Measurements from ENCODE around the gene AHI1. TPM values are rescaled to one million over a fixed set of nuclear protein-coding genes. Genes with fewer than 3 reads are reported as not detected.

AHI1 gene
- total and polyA plus RNA-seq, 2 donors (not counting 1 experiment from before 2014, with no cell fraction given): 8.3 to 61.7 TPM

DNA sequence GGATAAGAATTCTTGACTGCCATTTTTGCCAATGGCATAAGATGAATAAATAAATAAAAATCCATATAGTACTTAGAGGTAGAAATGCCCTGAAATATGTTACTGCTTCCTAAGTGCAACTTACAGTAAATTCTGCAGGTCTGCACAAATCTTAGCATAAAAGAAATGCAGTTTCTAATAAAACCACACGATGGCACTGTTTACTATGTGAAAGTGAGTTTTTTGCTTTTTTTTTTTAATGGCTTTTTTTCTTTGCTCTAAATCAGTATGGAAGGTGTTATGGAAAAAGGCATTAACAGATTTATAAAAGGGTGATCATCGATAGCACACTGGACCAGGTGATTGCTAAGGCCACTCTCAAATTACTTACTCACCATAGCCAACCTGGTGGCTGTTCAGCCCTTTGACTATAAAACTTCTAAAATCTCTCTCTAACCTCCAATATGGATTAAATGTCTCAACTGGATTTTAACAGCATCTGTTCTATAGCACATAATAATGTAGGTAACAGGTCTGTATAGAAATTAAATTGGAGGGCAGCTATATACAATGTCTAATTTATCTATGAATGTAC is 45.8 kb downstream of the AHI1 start:
- H3K27me3 Mint-ChIP-seq: no peaks in the 10 kb centered on the region
- Histone ChIP-seq H3K4me3 (ENCODE audit: control extremely low read depth in 1 of 5, extremely low read depth in 1 of 5, insufficient read depth in 1 of 5, low read depth in 2 of 5, low read length in 4 of 5) (no peak overlapping the region), H3K4me2 (replicated peaks; ENCODE audit: low read depth, low read length, poor library complexity, severe bottlenecking) (no peak overlapping the region), H4K20me1 (ENCODE audit: control insufficient read depth, insufficient read depth, low read length, poor library complexity, severe bottlenecking) (no peaks in the 10 kb centered on the region), H3K27me3 (replicated peaks in 1 of 4; ENCODE audit: control extremely low read depth in 1 of 4, control insufficient read depth in 3 of 4, insufficient read depth in 4 of 4, low read length in 3 of 4) (no peaks in the 10 kb centered on the region), H3K79me2 (ENCODE audit: control insufficient read depth, insufficient read depth, low read length) (no peaks in the 10 kb centered on the region), H2AFZ (ENCODE audit: insufficient read depth, low read depth, low read length, poor library complexity, severe bottlenecking) (no peak overlapping the region), H3K9ac (ENCODE audit: low read length) (no peak overlapping the region), H3K9me3 (ENCODE audit: control extremely low read depth in 1 of 3, control insufficient read depth in 2 of 3, insufficient read depth in 1 of 3, low read length in 2 of 3) (no peaks in the 10 kb centered on the region), H3K36me3 (replicated peaks in 1 of 2; ENCODE audit: control extremely low read depth in 1 of 2, control insufficient read depth in 1 of 2, extremely low read depth in 1 of 2, insufficient read depth in 2 of 2, low read length in 1 of 2) (no peaks in the 10 kb centered on the region), H3K27ac (ENCODE audit: low read length in 2 of 2) (no peak overlapping the region), H3K4me1 (ENCODE audit: control insufficient read depth in 2 of 2, insufficient read depth in 2 of 2, low read length in 2 of 2) (peaks cover 3 to 8% of the 10 kb centered on the region in 2 donors)
- no peak overlapping the region for H3K27ac Mint-ChIP-seq
- no peak overlapping the region for H3K4me3 Mint-ChIP-seq
- TF ChIP-seq, protein P1, sequence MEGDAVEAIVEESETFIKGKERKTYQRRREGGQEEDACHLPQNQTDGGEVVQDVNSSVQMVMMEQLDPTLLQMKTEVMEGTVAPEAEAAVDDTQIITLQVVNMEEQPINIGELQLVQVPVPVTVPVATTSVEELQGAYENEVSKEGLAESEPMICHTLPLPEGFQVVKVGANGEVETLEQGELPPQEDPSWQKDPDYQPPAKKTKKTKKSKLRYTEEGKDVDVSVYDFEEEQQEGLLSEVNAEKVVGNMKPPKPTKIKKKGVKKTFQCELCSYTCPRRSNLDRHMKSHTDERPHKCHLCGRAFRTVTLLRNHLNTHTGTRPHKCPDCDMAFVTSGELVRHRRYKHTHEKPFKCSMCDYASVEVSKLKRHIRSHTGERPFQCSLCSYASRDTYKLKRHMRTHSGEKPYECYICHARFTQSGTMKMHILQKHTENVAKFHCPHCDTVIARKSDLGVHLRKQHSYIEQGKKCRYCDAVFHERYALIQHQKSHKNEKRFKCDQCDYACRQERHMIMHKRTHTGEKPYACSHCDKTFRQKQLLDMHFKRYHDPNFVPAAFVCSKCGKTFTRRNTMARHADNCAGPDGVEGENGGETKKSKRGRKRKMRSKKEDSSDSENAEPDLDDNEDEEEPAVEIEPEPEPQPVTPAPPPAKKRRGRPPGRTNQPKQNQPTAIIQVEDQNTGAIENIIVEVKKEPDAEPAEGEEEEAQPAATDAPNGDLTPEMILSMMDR (IDR thresholded peaks at IDR 0.05): peak; percentile 86
- no peak for TF ChIP-seq EZH2 (IDR thresholded peaks at IDR 0.05; ENCODE audit: borderline replicate concordance, insufficient read depth, low read depth, low read length, poor library complexity, severe bottlenecking)
- DNase-seq (peak; percentile 67), ATAC-seq (ENCODE audit: low read depth) (no peak)
- CTCF ChIA-PET: interaction anchor here (0.8 to 4.0 kb wide), 22 partner anchors 8 to 866 kb away, joined by 3 to 21 read pairs (median 5); partner anchors contain the start of gene MTFR2
- intact Hi-C loops (cut with micrococcal nuclease): loop anchor here (1.0 to 5.0 kb wide), 6 partner anchors 46 to 866 kb away; partner anchors contain the start of gene AHI1
- peaks cover 9% of the 10 kb centered on the region for H3K4me1 Mint-ChIP-seq
- H3K9me3 Mint-ChIP-seq (ENCODE audit: insufficient read depth): no peaks in the 10 kb centered on the region
- POLR2A ChIA-PET: no interaction called here
- WGBS (ENCODE audit: insufficient coverage): no CpG with 5 or more reads among the region's 2 CpGs

- Histone ChIP-seq H3K4me2 (replicated peaks; ENCODE audit: low read depth, low read length, poor library complexity, severe bottlenecking) (peak overlapping the region; percentile 2), H3K79me2 (ENCODE audit: control insufficient read depth, insufficient read depth, low read length) (no peaks in the 10 kb centered on the region), H3K9ac (ENCODE audit: low read length) (no peak overlapping the region), H3K27ac (ENCODE audit: low read length in 2 of 2) (no peak overlapping the region), H3K36me3 (replicated peaks in 1 of 2; ENCODE audit: control extremely low read depth in 1 of 2, control insufficient read depth in 1 of 2, extremely low read depth in 1 of 2, insufficient read depth in 2 of 2, low read length in 1 of 2) (no peaks in the 10 kb centered on the region), H3K4me1 (ENCODE audit: control insufficient read depth in 2 of 2, insufficient read depth in 2 of 2, low read length in 2 of 2) (peaks cover 3 to 8% of the 10 kb centered on the region in 2 donors), H2AFZ (ENCODE audit: insufficient read depth, low read depth, low read length, poor library complexity, severe bottlenecking) (no peak overlapping the region), H3K27me3 (replicated peaks in 1 of 4; ENCODE audit: control extremely low read depth in 1 of 4, control insufficient read depth in 3 of 4, insufficient read depth in 4 of 4, low read length in 3 of 4) (no peaks in the 10 kb centered on the region), H3K4me3 (ENCODE audit: control extremely low read depth in 1 of 5, extremely low read depth in 1 of 5, insufficient read depth in 1 of 5, low read depth in 2 of 5, low read length in 4 of 5) (no peak overlapping the region), H3K9me3 (ENCODE audit: control extremely low read depth in 1 of 3, control insufficient read depth in 2 of 3, insufficient read depth in 1 of 3, low read length in 2 of 3) (no peaks in the 10 kb centered on the region), H4K20me1 (ENCODE audit: control insufficient read depth, insufficient read depth, low read length, poor library complexity, severe bottlenecking) (no peaks in the 10 kb centered on the region)
- CTCF ChIA-PET: interaction anchor here (0.5 to 4.0 kb wide), 9 partner anchors 10 to 777 kb away, joined by 3 to 21 read pairs (median 9); no protein-coding TSS in a partner anchor
- no peak overlapping the region for H3K27ac Mint-ChIP-seq
- DNase-seq: no peak
- TF ChIP-seq, protein P1 (IDR thresholded peaks at IDR 0.05): no peak
- TF ChIP-seq EZH2 (IDR thresholded peaks at IDR 0.05; ENCODE audit: borderline replicate concordance, insufficient read depth, low read depth, low read length, poor library complexity, severe bottlenecking): no peak
- H3K27me3 Mint-ChIP-seq: no peaks in the 10 kb centered on the region
- peak; percentile 53 for ATAC-seq (ENCODE audit: low read depth)
- peaks cover 9% of the 10 kb centered on the region for H3K4me1 Mint-ChIP-seq
- no peaks in the 10 kb centered on the region for H3K9me3 Mint-ChIP-seq (ENCODE audit: insufficient read depth)
- POLR2A ChIA-PET: no interaction called here
- 0% methylated on average over 1 of the region's 5 CpGs for WGBS (ENCODE audit: insufficient coverage)
- intact Hi-C loops (cut with micrococcal nuclease): no loop called here
- H3K4me3 Mint-ChIP-seq: no peak overlapping the region
These were observed 48.3 kb downstream of the AHI1 start for GRCh38 chr6:135449246-135449645.

Data from B cell (primary cell).